Activated gamma-delta T cell treated with Interleukin-2 at 50 U/mL for 16 hours (primary cell): ENCODE data around the gene NCKAP5L.
A peak's percentile ranks its signal among the peaks of the same experiment; 100 is the strongest.
"Not testable (repeated sequence)": the region's sequence is repeated elsewhere in the genome, so short reads cannot be mapped to it uniquely, and the experiment has no call there.

Source experiments
- DNase-seq: peaks from one replicate; pipeline ENCODE4 v3.0.0-alpha.2; 2020

The NCKAP5L gene, protein sequence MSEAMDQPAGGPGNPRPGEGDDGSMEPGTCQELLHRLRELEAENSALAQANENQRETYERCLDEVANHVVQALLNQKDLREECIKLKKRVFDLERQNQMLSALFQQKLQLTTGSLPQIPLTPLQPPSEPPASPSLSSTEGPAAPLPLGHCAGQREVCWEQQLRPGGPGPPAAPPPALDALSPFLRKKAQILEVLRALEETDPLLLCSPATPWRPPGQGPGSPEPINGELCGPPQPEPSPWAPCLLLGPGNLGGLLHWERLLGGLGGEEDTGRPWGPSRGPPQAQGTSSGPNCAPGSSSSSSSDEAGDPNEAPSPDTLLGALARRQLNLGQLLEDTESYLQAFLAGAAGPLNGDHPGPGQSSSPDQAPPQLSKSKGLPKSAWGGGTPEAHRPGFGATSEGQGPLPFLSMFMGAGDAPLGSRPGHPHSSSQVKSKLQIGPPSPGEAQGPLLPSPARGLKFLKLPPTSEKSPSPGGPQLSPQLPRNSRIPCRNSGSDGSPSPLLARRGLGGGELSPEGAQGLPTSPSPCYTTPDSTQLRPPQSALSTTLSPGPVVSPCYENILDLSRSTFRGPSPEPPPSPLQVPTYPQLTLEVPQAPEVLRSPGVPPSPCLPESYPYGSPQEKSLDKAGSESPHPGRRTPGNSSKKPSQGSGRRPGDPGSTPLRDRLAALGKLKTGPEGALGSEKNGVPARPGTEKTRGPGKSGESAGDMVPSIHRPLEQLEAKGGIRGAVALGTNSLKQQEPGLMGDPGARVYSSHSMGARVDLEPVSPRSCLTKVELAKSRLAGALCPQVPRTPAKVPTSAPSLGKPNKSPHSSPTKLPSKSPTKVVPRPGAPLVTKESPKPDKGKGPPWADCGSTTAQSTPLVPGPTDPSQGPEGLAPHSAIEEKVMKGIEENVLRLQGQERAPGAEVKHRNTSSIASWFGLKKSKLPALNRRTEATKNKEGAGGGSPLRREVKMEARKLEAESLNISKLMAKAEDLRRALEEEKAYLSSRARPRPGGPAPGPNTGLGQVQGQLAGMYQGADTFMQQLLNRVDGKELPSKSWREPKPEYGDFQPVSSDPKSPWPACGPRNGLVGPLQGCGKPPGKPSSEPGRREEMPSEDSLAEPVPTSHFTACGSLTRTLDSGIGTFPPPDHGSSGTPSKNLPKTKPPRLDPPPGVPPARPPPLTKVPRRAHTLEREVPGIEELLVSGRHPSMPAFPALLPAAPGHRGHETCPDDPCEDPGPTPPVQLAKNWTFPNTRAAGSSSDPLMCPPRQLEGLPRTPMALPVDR (N-terminal part only)

DNA sequence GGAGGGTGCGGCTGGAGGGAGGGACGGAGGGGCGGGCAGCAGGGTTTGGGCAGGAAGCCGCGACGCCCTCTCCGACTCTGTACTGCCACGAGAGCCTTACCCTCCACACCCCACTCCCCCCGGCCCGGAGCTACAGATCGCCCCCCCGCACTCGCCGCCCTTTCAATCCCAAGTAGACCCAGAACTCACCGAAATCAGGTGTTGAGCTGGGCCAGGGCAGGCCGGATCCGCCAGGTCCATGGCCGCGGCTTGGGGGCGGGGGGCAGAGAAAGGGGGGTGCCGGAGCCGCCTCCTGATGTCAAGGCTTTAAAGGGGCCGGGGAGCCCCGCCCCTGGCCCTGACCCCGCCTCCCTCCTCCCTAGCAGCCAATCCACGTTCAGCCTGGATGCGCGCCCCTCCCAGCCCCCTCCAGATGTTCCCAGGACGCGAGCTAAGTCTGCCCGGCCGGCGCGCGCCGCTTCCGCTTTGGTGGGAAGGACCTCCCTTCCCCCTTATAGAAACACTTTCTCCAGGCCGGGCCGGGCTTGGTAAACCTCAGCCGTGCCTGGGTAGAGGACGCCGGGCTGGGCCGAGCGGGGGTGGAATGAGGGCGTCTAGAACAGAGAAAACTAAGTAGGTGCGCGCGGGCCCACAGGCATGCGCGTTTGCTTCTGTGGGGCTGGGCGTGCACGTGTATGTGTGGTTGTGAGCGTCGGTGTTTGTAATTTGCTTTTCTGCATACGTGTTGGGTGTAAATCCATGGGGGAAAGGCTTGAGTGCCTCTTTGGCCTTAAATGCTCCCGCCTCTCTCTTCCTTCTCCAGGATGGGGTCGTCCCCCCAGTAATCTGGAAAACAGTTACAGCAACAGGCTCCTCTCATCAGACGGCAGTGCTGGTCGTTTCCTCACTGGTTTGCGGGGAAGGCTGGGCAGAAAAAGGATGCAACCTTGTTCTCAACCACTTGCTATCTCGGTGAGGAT is at the start of gene NCKAP5L:
Gene NCKAP5L (minus strand): TSS at position 281 of the 959 bp plus-strand sequence. CDS start 24,369 bp downstream, outside the sequence.
- peak; percentile 95 for DNase-seq

DNA sequence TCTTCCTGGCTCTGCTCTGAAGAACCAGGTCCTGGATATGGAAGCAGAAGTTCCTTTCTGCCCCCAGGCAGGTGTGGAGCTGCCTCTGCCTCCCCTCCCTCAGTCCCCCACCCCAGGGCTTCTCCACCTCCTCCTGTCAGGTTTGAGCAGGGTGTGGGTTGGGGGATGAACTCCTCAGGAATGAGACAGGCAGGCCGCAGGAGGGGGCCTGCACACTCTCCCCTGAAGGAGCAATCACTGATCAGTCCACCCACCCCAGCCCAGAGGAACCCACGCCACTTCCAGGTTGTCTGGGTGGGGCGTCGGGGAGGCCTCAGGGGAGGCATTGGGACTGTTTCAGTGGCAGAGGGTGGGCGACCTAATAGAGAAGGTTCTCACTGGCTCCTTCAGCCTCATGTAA is 48.9 kb upstream of the NCKAP5L start:
- DNase-seq: no peak

DNA sequence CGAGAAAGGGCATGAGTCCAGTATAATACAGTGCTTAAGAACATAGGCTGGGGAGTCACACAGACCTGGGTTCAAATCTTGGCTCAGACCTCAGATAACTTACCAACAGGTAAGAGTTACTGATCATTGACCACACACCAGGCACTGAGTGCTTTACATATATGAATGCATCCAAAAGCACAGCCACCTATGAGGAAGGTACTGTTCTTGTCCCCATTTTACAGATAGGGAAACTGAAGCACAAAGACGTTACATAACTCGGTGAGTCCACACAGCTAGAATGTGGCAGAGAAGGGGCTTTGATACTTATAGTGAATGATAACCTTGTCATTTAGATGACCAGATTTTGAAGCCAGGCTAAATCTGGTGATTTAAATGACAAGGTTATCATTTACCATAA is 47.9 kb upstream of the NCKAP5L start:
- DNase-seq: no peak

GRCh38 chr12:49875115-49875720 is 47.0 kb upstream of the NCKAP5L start:
- no peak for DNase-seq

GRCh38 chr12:49874142-49874897 is 46.1 kb upstream of the NCKAP5L start:
- no peak for DNase-seq

- no peak for DNase-seq
Observed at GRCh38 chr12:49873361-49873934, 45.2 kb upstream of the NCKAP5L start.

GRCh38 chr12:49872781-49873181 is 44.6 kb upstream of the NCKAP5L start:
- no peak for DNase-seq

DNA sequence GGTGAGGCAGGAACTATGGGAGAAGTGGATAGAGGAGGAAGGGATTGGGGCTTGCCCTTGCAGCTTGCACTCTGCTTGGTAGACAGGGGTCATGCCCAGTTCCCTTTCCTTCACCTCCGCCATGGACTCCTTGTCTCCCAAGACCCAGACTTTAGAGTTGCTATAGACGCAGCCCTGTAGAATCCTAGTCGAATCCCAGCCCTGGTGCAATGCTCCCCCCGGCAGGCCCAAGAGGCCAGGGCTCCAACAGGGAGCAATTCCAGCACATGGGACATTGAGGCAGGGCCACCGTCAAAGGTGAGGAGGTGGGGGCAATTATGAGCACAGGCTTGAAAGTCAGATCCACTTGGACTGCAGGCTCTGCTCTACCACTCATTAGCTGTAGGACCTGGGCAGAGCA is 44.2 kb upstream of the NCKAP5L start:
- no peak for DNase-seq

DNA sequence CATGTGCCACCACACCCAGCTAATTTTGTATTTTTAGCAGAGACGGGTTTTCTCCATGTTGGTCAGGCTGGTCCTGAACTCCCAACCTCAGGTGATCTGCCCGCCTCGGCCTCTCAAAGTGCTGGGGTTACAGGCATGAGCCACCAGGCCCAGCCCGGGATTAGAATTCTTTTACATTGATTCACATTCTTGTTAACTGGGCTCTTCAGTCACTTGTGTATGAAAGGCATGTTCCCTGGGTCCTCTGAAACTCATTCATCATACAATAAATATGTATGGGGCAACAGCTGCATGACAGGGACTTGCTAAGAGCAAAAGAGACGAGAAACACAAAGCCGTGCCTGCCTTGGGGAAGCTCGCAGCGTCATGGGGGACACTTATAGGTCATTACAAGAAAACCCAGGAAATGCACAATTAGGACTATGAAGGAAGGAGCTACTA is 43.6 kb upstream of the NCKAP5L start:
- not testable (repeated sequence) for DNase-seq

GRCh38 chr12:49871263-49871561 is 43.0 kb upstream of the NCKAP5L start:
- DNase-seq: no peak

GRCh38 chr12:49870501-49871262 is 42.5 kb upstream of the NCKAP5L start:
- DNase-seq: no peak

GRCh38 chr12:49869816-49870500 is 41.7 kb upstream of the NCKAP5L start:
- DNase-seq: no peak

DNA sequence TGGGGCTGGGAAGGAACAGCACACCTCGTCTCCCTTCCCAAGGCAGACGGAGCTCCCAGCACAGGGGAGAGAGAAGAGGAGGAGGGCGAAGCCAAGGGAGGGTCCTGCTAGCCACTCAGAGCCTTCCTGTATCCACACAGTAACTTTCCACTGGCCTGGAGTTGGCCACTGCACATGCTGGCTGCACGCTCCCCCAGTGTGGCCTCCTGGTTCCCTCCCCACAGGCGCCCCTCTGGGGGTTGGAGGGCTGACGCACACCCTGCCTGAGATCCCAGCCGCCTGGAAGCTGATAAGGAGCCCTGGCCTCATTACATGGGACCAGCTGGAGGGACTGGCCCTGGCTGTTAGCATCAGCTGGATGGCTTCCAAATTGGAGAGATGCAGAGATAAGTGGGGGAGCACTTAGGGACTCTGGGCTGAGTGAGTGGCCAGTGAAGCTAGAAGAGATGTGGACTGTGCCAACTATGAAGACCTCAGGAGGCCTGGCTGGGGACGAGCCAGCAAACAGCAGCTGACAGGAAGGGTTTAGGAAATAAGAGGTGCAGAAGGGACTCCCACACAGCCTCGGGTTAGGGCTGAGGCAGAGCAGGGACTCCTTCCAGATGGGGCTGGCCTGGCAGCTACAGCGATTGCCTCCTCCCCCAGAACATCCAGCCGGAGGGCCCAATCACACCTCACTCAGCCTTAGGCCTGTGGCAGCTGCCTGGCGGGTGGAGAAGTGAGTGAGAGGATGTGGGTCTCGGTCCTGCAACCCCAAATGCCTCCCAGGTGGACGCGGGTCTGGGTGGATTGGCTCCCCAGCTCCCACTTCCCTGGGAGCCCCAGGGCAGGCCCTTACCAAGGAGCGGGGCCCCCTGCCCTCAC is 41.0 kb upstream of the NCKAP5L start:
- DNase-seq: no peak

- no peak for DNase-seq
Observed at GRCh38 chr12:49868449-49868848, 40.2 kb upstream of the NCKAP5L start.

DNA sequence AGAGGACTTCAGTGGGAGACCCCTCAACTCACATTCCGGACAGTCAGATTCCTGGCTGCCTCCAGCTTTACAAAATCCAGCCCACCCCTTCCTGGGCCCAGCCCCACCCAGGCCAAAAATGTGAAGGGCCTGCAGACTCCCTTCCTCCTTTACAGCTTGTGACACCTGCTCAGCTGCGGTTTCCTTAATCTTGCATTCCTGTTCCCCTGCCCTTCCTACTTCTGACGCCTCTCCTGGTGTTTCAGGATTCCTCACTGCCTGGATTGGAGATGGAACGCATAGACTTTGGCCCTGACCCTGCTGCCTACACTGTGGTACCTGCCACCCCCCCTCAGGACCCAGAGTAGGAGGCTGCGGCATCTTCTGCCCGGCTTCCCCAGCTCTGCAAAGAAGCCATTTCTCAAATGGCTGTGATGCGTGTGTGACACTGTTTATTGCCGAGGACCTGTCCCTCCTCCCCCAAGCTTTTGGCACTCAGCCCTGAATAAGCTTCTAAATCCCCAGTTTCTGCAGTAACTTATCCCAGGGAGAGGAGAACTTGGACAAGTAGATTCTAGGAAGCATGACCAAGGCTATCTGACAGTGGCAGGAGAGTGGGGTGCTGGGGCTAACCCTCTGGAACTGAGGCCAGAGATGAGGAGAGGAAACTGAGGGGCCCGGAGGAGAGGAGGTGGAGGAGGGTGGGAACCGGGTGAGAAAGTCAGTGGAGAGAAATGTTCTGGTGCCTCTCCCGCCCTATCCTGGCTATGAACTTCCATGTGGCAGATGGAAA is 39.5 kb upstream of the NCKAP5L start:
- DNase-seq: no peak

GRCh38 chr12:49866859-49867569 is 38.8 kb upstream of the NCKAP5L start:
- DNase-seq: peak; percentile 72

DNA sequence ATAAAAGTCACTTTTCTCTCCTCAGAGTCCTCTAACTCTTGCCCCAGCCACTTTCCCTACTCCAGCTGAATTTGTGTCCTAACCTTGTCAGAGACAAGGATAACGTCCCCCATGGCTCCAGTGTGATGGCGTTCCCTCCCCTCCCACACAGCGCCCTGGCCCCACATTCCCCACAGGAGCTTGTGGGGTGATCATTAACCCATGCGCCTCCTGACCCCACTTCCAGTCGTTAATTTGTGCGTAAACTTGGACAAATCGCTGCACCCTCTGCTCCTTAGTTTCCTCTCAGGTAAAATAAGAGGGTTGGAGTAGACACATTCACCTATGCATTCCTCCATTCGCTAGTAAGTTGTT is 37.5 kb upstream of the NCKAP5L start:
- DNase-seq: no peak
